ENCODE results near the gene RNU4-1.

DNA sequence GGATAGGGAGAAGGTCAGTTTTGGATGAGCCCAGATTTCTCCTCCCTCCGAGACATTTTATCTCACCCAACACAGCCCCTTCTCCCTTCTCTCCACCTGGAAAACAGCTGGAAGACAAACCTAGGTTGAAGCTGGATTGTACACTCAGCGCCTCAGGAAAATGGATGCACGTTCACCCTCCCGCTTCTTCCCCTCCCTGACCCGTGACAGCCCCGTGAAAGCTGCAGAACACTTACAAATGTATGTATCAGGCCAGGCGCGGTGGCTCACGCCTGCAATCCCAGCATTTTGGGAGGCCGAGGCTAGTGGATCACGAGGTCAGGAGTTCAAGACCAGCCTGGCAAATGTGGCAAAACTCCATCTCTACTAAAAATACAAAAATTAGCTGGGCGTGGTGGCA lies 5.5 kb downstream of the RNU4-1 start:
- TF ChIP-seq, protein P1, sequence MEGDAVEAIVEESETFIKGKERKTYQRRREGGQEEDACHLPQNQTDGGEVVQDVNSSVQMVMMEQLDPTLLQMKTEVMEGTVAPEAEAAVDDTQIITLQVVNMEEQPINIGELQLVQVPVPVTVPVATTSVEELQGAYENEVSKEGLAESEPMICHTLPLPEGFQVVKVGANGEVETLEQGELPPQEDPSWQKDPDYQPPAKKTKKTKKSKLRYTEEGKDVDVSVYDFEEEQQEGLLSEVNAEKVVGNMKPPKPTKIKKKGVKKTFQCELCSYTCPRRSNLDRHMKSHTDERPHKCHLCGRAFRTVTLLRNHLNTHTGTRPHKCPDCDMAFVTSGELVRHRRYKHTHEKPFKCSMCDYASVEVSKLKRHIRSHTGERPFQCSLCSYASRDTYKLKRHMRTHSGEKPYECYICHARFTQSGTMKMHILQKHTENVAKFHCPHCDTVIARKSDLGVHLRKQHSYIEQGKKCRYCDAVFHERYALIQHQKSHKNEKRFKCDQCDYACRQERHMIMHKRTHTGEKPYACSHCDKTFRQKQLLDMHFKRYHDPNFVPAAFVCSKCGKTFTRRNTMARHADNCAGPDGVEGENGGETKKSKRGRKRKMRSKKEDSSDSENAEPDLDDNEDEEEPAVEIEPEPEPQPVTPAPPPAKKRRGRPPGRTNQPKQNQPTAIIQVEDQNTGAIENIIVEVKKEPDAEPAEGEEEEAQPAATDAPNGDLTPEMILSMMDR (IDR thresholded peaks at IDR 0.05; ENCODE audit: borderline replicate concordance, extremely low read depth, low read length, poor library complexity, severe bottlenecking) = no peak
- no peak for TF ChIP-seq EZH2 (IDR thresholded peaks at IDR 0.05; ENCODE audit: borderline replicate concordance, low read depth, low read length, severe bottlenecking)
